ENCODE data around the gene NDUFA8.

DNA sequence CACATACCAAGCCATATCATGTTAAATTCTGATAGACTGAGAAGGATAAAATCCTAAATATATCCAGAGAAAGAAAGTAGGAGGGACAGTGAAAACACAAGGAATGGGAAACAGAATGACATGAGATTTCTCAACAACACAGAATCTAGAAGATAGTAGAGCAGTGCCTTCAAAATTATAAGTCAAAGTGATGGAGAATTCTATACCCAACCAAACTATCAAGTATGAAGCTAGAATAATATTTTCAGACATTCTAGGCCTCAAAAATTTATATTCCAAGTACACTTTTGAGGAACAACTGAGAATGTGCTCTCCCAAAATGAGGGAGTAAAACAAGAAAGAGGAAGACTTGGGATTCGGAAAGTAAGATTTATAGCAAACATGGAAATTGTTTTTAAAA is 55.6 kb downstream of the NDUFA8 start:
- TF ChIP-seq, protein P1, sequence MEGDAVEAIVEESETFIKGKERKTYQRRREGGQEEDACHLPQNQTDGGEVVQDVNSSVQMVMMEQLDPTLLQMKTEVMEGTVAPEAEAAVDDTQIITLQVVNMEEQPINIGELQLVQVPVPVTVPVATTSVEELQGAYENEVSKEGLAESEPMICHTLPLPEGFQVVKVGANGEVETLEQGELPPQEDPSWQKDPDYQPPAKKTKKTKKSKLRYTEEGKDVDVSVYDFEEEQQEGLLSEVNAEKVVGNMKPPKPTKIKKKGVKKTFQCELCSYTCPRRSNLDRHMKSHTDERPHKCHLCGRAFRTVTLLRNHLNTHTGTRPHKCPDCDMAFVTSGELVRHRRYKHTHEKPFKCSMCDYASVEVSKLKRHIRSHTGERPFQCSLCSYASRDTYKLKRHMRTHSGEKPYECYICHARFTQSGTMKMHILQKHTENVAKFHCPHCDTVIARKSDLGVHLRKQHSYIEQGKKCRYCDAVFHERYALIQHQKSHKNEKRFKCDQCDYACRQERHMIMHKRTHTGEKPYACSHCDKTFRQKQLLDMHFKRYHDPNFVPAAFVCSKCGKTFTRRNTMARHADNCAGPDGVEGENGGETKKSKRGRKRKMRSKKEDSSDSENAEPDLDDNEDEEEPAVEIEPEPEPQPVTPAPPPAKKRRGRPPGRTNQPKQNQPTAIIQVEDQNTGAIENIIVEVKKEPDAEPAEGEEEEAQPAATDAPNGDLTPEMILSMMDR (IDR thresholded peaks at IDR 0.05) = no peak
- TF ChIP-seq POLR2A (IDR thresholded peaks at IDR 0.05) (no peak), EP300 (IDR thresholded peaks at IDR 0.05) (no peak)
